Skeletal muscle tissue (tissue), 4 donors: ENCODE data around the gene PTMS. TPM values are rescaled to one million over a fixed set of nuclear protein-coding genes. Genes with fewer than 3 reads are reported as not detected.

Source experiments
- H3K27ac ChIP-seq: one replicate; pipeline ENCODE4 v1.7.0; 2013; ENCODE audit warnings: mild to moderate bottlenecking, low read depth, low read length, inconsistent platforms
- H3K27me3 ChIP-seq, 3 donors: one replicate each; pipeline ENCODE4 v1.7.0; 2013; ENCODE audit warnings: low read length in 3 of 3; ENCODE audit not compliant: control insufficient read depth in 3 of 3, insufficient read depth in 3 of 3
- H3K36me3 ChIP-seq, 3 donors: one replicate each; pipeline ENCODE4 v1.7.0; 2013; ENCODE audit warnings: low read length in 3 of 3; ENCODE audit not compliant: control insufficient read depth in 3 of 3, insufficient read depth in 3 of 3
- H3K4me1 ChIP-seq, 3 donors: one replicate each; pipeline ENCODE4 v1.7.0; 2013; ENCODE audit warnings: low read length in 3 of 3, mild to moderate bottlenecking in 3 of 3; ENCODE audit not compliant: control insufficient read depth in 3 of 3, insufficient read depth in 3 of 3
- H3K4me3 ChIP-seq, 3 donors: one replicate each; pipeline ENCODE4 v1.7.0; 2013; ENCODE audit warnings: low read length in 3 of 3
- H3K9ac ChIP-seq, 3 donors: one replicate each; pipeline ENCODE4 v1.7.0; 2013; ENCODE audit warnings: low read length in 3 of 3, mild to moderate bottlenecking in 3 of 3, moderate library complexity in 2 of 3, low read depth in 1 of 3
- H3K9me3 ChIP-seq, 3 donors: one replicate each; pipeline ENCODE4 v1.7.0; 2013; ENCODE audit warnings: low read length in 3 of 3; ENCODE audit not compliant: control insufficient read depth in 3 of 3
- total RNA-seq: library from RNA; depleted of rRNA; stranded (reverse); fragments of >200 nt; gene quantifications from one replicate; pipeline ENCODE4 v1.2.3, GENCODE V29; 2014
- donor health status: Osteomylitis.

The PTMS gene
- total RNA-seq, 1 donor from 2014 or later, result 40.2 TPM

- Histone ChIP-seq H3K27me3 (peaks cover 0 to 5% (median 0%) of the 10 kb centered on the region in 3 donors), H3K4me3 (peak overlapping the region in 1 of 3 donors; percentile 56), H3K4me1 (peaks cover 25 to 36% (median 28%) of the 10 kb centered on the region in 3 donors), H3K36me3 (no peaks in the 10 kb centered on the region), H3K9me3 (no peaks in the 10 kb centered on the region), H3K27ac (peak overlapping the region; percentile 87), H3K9ac (peak overlapping the region; percentile 33 to 69 (median 48))
Observed at GRCh38 chr12:6763380-6763779, 2.8 kb upstream of the PTMS start.

DNA sequence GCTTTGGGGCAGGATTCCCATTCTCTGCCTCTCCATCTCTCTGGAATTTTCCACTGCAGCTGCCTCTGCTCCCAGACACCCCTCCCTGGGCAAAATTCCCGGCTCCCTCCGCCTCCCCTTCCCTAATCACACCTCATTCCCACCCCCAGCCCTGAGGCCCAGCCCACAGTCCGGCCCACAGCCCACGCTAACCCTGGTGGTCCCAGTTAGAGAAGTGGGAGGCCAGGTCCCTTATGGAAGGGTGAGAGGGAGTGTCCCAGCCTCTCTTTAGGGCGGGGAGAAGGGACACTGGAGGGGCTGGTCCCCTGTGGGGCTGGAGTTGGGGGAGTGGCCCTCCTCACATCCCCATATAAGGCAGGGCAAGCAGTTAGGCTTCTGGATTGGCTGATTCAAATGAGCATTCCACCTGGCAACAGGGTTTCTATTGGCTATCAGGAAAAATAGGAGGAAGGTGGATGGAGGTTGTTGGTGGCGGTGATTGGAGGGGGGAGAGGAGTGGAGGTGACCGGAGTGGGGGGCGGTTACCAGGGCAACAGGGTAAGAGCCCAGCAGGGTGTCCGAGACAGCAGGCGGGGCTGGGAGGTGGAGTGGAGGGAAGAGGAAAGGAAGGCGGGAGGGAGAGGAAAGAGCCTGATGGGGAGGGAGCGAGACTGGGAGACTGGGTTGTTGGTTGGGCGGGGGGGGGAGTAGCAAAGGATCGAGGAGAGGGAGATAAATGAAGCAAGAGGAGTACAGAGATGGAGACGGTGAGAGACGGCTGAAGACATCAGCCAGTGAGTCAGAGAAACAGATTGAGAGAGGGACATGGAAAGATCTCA is 1.9 kb upstream of the PTMS start:
- Histone ChIP-seq H3K4me3 (peak overlapping the region; percentile 32 to 56 (median 56)), H3K4me1 (peaks cover 34 to 41% (median 37%) of the 10 kb centered on the region in 3 donors), H3K27me3 (peaks cover 0 to 5% (median 0%) of the 10 kb centered on the region in 3 donors), H3K27ac (peak overlapping the region; percentile 87), H3K9ac (peak overlapping the region; percentile 33 to 69 (median 48)), H3K36me3 (no peaks in the 10 kb centered on the region), H3K9me3 (no peaks in the 10 kb centered on the region)

DNA sequence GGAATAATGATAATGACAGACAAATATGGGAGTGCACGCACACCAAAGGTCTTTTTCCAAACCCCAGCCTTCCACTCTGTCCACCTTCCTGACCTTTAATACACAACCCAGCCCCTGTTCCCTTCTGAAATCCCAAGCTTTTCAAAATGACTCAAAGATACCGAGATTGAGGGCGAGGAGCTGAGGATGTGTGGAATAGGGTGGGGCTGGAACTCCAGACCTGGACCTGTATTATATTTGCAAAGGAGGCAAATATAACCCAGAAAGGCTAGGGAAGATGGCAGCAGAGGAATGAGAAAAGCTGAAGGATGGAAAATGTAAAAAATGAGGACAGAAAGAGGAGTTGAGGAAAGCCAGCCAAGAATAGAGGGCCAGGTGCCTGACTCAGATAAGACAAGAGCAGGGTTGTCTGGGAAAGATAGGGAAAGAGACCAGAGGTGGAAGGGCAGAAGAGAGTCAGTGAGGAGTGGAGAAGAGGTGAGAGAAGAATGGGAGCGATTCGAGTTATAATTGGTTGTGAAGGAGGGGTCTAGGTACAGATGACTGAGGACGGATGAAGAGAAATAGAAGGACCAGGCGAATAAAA is 1.0 kb upstream of the PTMS start:
- H3K4me1 ChIP-seq, result peaks cover 35 to 43% (median 40%) of the 10 kb centered on the region in 3 donors
- H3K9me3 ChIP-seq, result no peaks in the 10 kb centered on the region
- H3K36me3 ChIP-seq, result peaks cover 0 to 2% (median 2%) of the 10 kb centered on the region in 3 donors
- peak overlapping the region in 2 of 3 donors; percentile 48 to 50 for H3K9ac ChIP-seq
- peak overlapping the region in 2 of 3 donors; percentile 13 to 59 for H3K4me3 ChIP-seq
- H3K27me3 ChIP-seq, result peaks cover 0 to 5% (median 0%) of the 10 kb centered on the region in 3 donors
- peak overlapping the region; percentile 87 for H3K27ac ChIP-seq

DNA sequence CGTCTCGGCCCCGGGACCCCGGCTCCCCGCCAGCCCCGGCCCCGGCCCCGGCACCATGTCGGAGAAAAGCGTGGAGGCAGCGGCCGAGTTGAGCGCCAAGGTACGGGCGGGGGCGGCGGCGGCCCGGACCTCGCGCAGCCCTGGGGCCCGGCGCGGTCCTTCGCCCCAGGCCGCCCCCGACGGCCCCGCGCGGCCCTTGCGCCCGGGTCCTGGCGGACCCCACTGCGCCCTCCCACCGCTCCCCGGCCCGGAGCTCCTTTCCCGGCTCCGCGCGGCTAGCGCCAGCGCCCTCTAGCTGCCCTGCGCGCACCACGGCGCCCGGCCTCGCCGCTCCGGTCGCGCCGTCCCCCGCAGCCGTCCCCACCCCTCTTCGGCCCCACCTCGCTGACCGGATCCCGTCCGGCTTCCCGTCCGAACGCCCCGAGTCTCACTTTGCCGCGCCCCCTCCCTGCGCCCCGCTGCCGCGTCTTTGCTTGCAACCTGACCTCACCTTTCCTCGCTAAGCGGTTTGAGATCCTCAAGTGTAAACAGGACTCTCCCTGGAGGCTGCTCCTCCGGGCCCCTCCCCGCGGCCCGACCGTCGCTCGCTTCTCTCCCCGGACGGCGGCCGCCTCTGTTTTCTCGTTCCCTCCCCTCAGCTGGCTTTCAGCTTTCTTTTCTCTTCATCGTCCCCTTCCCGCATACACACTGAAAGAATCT is 637 bp downstream of the PTMS start:
- Histone ChIP-seq H3K4me3 (peak overlapping the region; percentile 72 to 78 (median 75)), H3K27me3 (peaks cover 0 to 5% (median 0%) of the 10 kb centered on the region in 3 donors), H3K9ac (peak overlapping the region; percentile 77 to 84 (median 79)), H3K36me3 (peaks cover 0 to 7% (median 2%) of the 10 kb centered on the region in 3 donors), H3K9me3 (no peaks in the 10 kb centered on the region), H3K4me1 (peaks cover 38 to 47% (median 47%) of the 10 kb centered on the region in 3 donors), H3K27ac (peak overlapping the region; percentile 69)

- Histone ChIP-seq H3K9me3 (no peaks in the 10 kb centered on the region), H3K27me3 (peaks cover 0 to 5% (median 0%) of the 10 kb centered on the region in 3 donors), H3K27ac (peak overlapping the region; percentile 69), H3K4me3 (peak overlapping the region; percentile 72 to 78 (median 75)), H3K36me3 (peaks cover 0 to 7% (median 2%) of the 10 kb centered on the region in 3 donors), H3K9ac (peak overlapping the region; percentile 77 to 84 (median 79)), H3K4me1 (peaks cover 40 to 50% (median 49%) of the 10 kb centered on the region in 3 donors)
Observed at GRCh38 chr12:6767353-6768319, 1.5 kb downstream of the PTMS start.

GRCh38 chr12:6768437-6768914 is 2.3 kb downstream of the PTMS start:
- Histone ChIP-seq H3K9ac (peak overlapping the region; percentile 57 to 77 (median 68)), H3K9me3 (no peaks in the 10 kb centered on the region), H3K27me3 (peaks cover 0 to 5% (median 0%) of the 10 kb centered on the region in 3 donors), H3K4me3 (peak overlapping the region; percentile 72 to 78 (median 75)), H3K27ac (peak overlapping the region; percentile 69), H3K36me3 (peaks cover 0 to 7% (median 2%) of the 10 kb centered on the region in 3 donors), H3K4me1 (peaks cover 38 to 48% (median 46%) of the 10 kb centered on the region in 3 donors)

- no peak overlapping the region for H3K27ac ChIP-seq
- peak overlapping the region in 2 of 3 donors; percentile 72 to 75 for H3K4me3 ChIP-seq
- no peaks in the 10 kb centered on the region for H3K9me3 ChIP-seq
- peaks cover 0 to 7% (median 2%) of the 10 kb centered on the region in 3 donors for H3K36me3 ChIP-seq
- H3K9ac ChIP-seq, result peak overlapping the region in 1 of 3 donors; percentile 68
- peaks cover 33 to 43% (median 41%) of the 10 kb centered on the region in 3 donors for H3K4me1 ChIP-seq
- peaks cover 0 to 5% (median 0%) of the 10 kb centered on the region in 3 donors for H3K27me3 ChIP-seq
Observed at GRCh38 chr12:6768990-6769389, 2.8 kb downstream of the PTMS start.

GRCh38 chr12:6769666-6770065 is 3.5 kb downstream of the PTMS start:
- Histone ChIP-seq H3K27me3 (peaks cover 0 to 5% (median 0%) of the 10 kb centered on the region in 3 donors), H3K4me1 (peaks cover 30 to 42% (median 34%) of the 10 kb centered on the region in 3 donors), H3K27ac (no peak overlapping the region)

More at GRCh38 chr12:6769666-6770065, 3.5 kb downstream of the PTMS start:
- Histone ChIP-seq H3K9me3 (no peaks in the 10 kb centered on the region), H3K9ac (no peak overlapping the region), H3K4me3 (no peak overlapping the region), H3K36me3 (peaks cover 0 to 7% (median 2%) of the 10 kb centered on the region in 3 donors)
